GM19438 (cell line): ENCODE data around the gene NUDT15.

Experiments used
- ATAC-seq: cut with Tn5 transposase; IDR thresholded peaks from one replicate; pipeline ENCODE4 v1.9.1; 2021; ENCODE audit warnings: low read depth; ENCODE audit not compliant: unreplicated experiment

Gene NUDT15

DNA sequence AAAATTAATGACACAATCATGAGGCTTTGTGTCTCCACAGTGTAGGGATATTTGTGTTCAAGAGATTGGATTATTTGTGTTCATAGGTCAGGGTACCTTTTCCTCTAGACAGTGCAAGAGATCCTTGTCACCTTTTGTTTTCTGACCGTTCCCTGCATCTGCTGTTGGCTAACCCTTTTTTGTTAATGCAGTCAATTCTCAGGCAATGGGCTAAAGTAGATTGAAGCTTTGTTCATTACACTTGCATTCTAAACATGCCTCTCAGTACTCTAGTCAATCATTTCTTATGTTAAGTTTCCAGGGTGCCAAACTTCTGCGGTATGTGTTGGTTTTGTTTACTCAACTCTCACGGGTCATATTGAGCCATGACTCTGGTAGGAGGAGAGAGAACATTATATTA lies 59.1 kb downstream of the NUDT15 start:
- no peak for ATAC-seq
